ENCODE results near the gene SLC7A1. TPM values are rescaled to one million over a fixed set of nuclear protein-coding genes. Genes with fewer than 3 reads are reported as not detected.

SLC7A1 gene
- polyA plus RNA-seq, 3 donors: 0.89 to 2.2 (median 0.92) TPM

- Mint-ChIP-seq H3K27ac (peak overlapping the region in 3 of 7 donors; percentile 0 to 37 (median 6)), H3K4me3 (no peak overlapping the region), H3K4me1 (peaks cover 34% of the 10 kb centered on the region), H3K36me3 (no peaks in the 10 kb centered on the region), H3K27me3 (ENCODE audit: low read depth in 3 of 3) (peaks cover 0 to 8% (median 0%) of the 10 kb centered on the region in 3 donors), H3K9me3 (no peaks in the 10 kb centered on the region)
- intact Hi-C loops (cut with micrococcal nuclease): loop anchor here in 1 of 2 donors (10.0 kb wide), 1 partner anchor 900 kb away; no protein-coding TSS in a partner anchor
- Histone ChIP-seq H3K9ac (ENCODE audit: insufficient read depth, low read length, poor library complexity, severe bottlenecking) (no peak overlapping the region), H3K9me3 (replicated peaks in 1 of 2; ENCODE audit: control insufficient read depth in 1 of 2, insufficient read depth in 1 of 2, low read length in 2 of 2) (no peaks in the 10 kb centered on the region), H3K4me1 (ENCODE audit: control insufficient read depth in 1 of 2, insufficient read depth in 2 of 2, low read length in 2 of 2) (peaks cover 35% of the 10 kb centered on the region in 2 donors), H3K4me3 (replicated peaks in 1 of 3; ENCODE audit: low read depth in 2 of 3, low read length in 3 of 3) (no peak overlapping the region), H2AFZ (ENCODE audit: insufficient read depth, low read depth, low read length, poor library complexity, severe bottlenecking) (no peak overlapping the region), H3K36me3 (replicated peaks in 1 of 2; ENCODE audit: control insufficient read depth in 1 of 2, insufficient read depth in 2 of 2, low read length in 2 of 2) (no peaks in the 10 kb centered on the region), H3K79me2 (ENCODE audit: insufficient read depth, low read length) (no peaks in the 10 kb centered on the region), H3K4me2 (replicated peaks; ENCODE audit: extremely low read depth, low read length, poor library complexity, severe bottlenecking) (no peak overlapping the region), H4K20me1 (ENCODE audit: insufficient read depth, low read length) (no peaks in the 10 kb centered on the region), H3K27ac (ENCODE audit: low read depth in 1 of 2, low read length in 2 of 2) (no peak overlapping the region), H3K27me3 (ENCODE audit: control insufficient read depth in 2 of 2, insufficient read depth in 2 of 2, low read length in 2 of 2) (no peaks in the 10 kb centered on the region)
- no peak for DNase-seq
- TF ChIP-seq CTCF (IDR thresholded peaks at IDR 0.05): no peak
- 94% methylated on average over 3 of the region's 8 CpGs for WGBS (ENCODE audit: insufficient coverage)
These were observed 101.0 kb downstream of the SLC7A1 start for GRCh38 chr13:29494520-29494919.

GRCh38 chr13:29493796-29494195 lies 101.7 kb downstream of the SLC7A1 start:
- H3K27me3 Mint-ChIP-seq (ENCODE audit: low read depth in 3 of 3): peaks cover 0 to 6% (median 0%) of the 10 kb centered on the region in 3 donors
- Histone ChIP-seq H3K4me2 (replicated peaks; ENCODE audit: extremely low read depth, low read length, poor library complexity, severe bottlenecking) (no peak overlapping the region), H3K4me3 (replicated peaks in 1 of 3; ENCODE audit: low read depth in 2 of 3, low read length in 3 of 3) (no peak overlapping the region), H3K79me2 (ENCODE audit: insufficient read depth, low read length) (no peaks in the 10 kb centered on the region), H3K27me3 (ENCODE audit: control insufficient read depth in 2 of 2, insufficient read depth in 2 of 2, low read length in 2 of 2) (no peaks in the 10 kb centered on the region), H2AFZ (ENCODE audit: insufficient read depth, low read depth, low read length, poor library complexity, severe bottlenecking) (no peak overlapping the region), H3K9me3 (replicated peaks in 1 of 2; ENCODE audit: control insufficient read depth in 1 of 2, insufficient read depth in 1 of 2, low read length in 2 of 2) (no peaks in the 10 kb centered on the region), H3K27ac (ENCODE audit: low read depth in 1 of 2, low read length in 2 of 2) (no peak overlapping the region), H3K9ac (ENCODE audit: insufficient read depth, low read length, poor library complexity, severe bottlenecking) (no peak overlapping the region), H3K36me3 (replicated peaks in 1 of 2; ENCODE audit: control insufficient read depth in 1 of 2, insufficient read depth in 2 of 2, low read length in 2 of 2) (no peaks in the 10 kb centered on the region), H4K20me1 (ENCODE audit: insufficient read depth, low read length) (no peaks in the 10 kb centered on the region), H3K4me1 (ENCODE audit: control insufficient read depth in 1 of 2, insufficient read depth in 2 of 2, low read length in 2 of 2) (peaks cover 35% of the 10 kb centered on the region in 2 donors)
- H3K36me3 Mint-ChIP-seq: no peaks in the 10 kb centered on the region
- DNase-seq: no peak
- 100% methylated on average over 1 of the region's 4 CpGs for WGBS (ENCODE audit: insufficient coverage)
- peaks cover 34% of the 10 kb centered on the region for H3K4me1 Mint-ChIP-seq
- no peak overlapping the region for H3K4me3 Mint-ChIP-seq
- H3K27ac Mint-ChIP-seq: no peak overlapping the region
- no peak for TF ChIP-seq CTCF (IDR thresholded peaks at IDR 0.05)
- intact Hi-C loops (cut with micrococcal nuclease): loop anchor here in 1 of 2 donors (10.0 kb wide), 1 partner anchor 901 kb away; no protein-coding TSS in a partner anchor
- H3K9me3 Mint-ChIP-seq: no peaks in the 10 kb centered on the region

All from CD14-positive monocyte (primary cell).